Measurements from ENCODE around the gene MUC4. TPM values are rescaled to one million over a fixed set of nuclear protein-coding genes. Genes with fewer than 3 reads are reported as not detected.

MUC4 gene
- total RNA-seq, 1 experiment from 2014 or later = 3.6 TPM

- peaks cover 13% of the 10 kb centered on the region for H3K36me3 Mint-ChIP-seq (ENCODE audit: insufficient read depth, unreplicated experiment)
- CTCF ChIA-PET = no interaction called here
- no TSS peak for BruUV-seq (replicated peaks)
- H3K4me1 Mint-ChIP-seq (ENCODE audit: low read depth, unreplicated experiment) = no peaks in the 10 kb centered on the region
- no peaks in the 10 kb centered on the region for H3K9me3 Mint-ChIP-seq (ENCODE audit: low read depth, unreplicated experiment)
- H3K27ac Mint-ChIP-seq (ENCODE audit: unreplicated experiment) = no peak overlapping the region
- H3K4me3 Mint-ChIP-seq (ENCODE audit: low read depth, unreplicated experiment) = no peak overlapping the region
- intact Hi-C loops (cut with micrococcal nuclease; ENCODE audit: unreplicated experiment) = no loop called here
- TF ChIP-seq CTCF (IDR thresholded peaks at IDR 0.05; ENCODE audit: unreplicated experiment) = no peak
- H3K27me3 Mint-ChIP-seq (ENCODE audit: unreplicated experiment) = no peaks in the 10 kb centered on the region
- no peak for DNase-seq
Observed at GRCh38 chr3:195736866-195737490, 74.8 kb downstream of the MUC4 start.

GRCh38 chr3:195735036-195735695 is 76.6 kb downstream of the MUC4 start:
- Mint-ChIP-seq H3K36me3 (ENCODE audit: insufficient read depth, unreplicated experiment) (peaks cover 18% of the 10 kb centered on the region), H3K27ac (ENCODE audit: unreplicated experiment) (no peak overlapping the region), H3K27me3 (ENCODE audit: unreplicated experiment) (no peaks in the 10 kb centered on the region), H3K4me3 (ENCODE audit: low read depth, unreplicated experiment) (no peak overlapping the region), H3K9me3 (ENCODE audit: low read depth, unreplicated experiment) (no peaks in the 10 kb centered on the region), H3K4me1 (ENCODE audit: low read depth, unreplicated experiment) (no peaks in the 10 kb centered on the region)
- BruUV-seq (replicated peaks) = no TSS peak
- intact Hi-C loops (cut with micrococcal nuclease; ENCODE audit: unreplicated experiment) = no loop called here
- no peak for TF ChIP-seq CTCF (IDR thresholded peaks at IDR 0.05; ENCODE audit: unreplicated experiment)
- CTCF ChIA-PET = no interaction called here
- DNase-seq = no peak

- no TSS peak for BruUV-seq (replicated peaks)
- peaks cover 25% of the 10 kb centered on the region for H3K36me3 Mint-ChIP-seq (ENCODE audit: insufficient read depth, unreplicated experiment)
- H3K27ac Mint-ChIP-seq (ENCODE audit: unreplicated experiment) = no peak overlapping the region
- CTCF ChIA-PET = no interaction called here
- H3K4me3 Mint-ChIP-seq (ENCODE audit: low read depth, unreplicated experiment) = no peak overlapping the region
- no peaks in the 10 kb centered on the region for H3K4me1 Mint-ChIP-seq (ENCODE audit: low read depth, unreplicated experiment)
- H3K9me3 Mint-ChIP-seq (ENCODE audit: low read depth, unreplicated experiment) = no peaks in the 10 kb centered on the region
- TF ChIP-seq CTCF (IDR thresholded peaks at IDR 0.05; ENCODE audit: unreplicated experiment) = no peak
- no peaks in the 10 kb centered on the region for H3K27me3 Mint-ChIP-seq (ENCODE audit: unreplicated experiment)
- no peak for DNase-seq
- intact Hi-C loops (cut with micrococcal nuclease; ENCODE audit: unreplicated experiment) = no loop called here
Observed at GRCh38 chr3:195732940-195733339, 78.8 kb downstream of the MUC4 start.

DNA sequence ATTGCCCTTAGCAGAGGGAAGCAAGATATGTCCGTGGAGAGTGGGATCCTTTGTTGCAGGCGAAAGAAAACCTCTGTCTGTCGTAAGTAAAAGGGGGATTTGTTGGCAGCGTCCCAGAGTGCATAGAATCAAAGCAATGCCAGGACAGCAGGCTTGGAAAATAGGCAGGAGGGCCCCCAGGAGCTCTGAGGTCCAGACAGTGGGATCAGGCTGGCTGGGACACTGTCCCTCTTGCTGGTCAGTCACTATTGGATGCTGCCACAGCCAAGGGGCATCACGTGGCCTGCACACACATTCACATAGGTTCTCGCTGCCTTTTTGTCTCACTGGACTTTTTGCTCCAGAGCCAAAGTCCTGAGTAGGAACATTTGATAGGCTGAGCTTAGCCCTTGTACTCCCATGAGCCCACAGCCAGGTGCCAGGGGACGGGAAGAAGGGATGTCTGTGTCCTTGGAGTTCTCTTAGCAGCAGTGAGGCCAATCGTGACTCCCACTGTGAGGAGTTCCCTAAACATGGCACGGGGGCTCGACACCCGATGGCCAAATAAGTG is 80.3 kb downstream of the MUC4 start:
- CTCF ChIA-PET = no interaction called here
- TF ChIP-seq CTCF (IDR thresholded peaks at IDR 0.05; ENCODE audit: unreplicated experiment) = no peak
- no peaks in the 10 kb centered on the region for H3K4me1 Mint-ChIP-seq (ENCODE audit: low read depth, unreplicated experiment)
- no peak for DNase-seq
- no peaks in the 10 kb centered on the region for H3K27me3 Mint-ChIP-seq (ENCODE audit: unreplicated experiment)
- intact Hi-C loops (cut with micrococcal nuclease; ENCODE audit: unreplicated experiment) = no loop called here
- peaks cover 34% of the 10 kb centered on the region for H3K36me3 Mint-ChIP-seq (ENCODE audit: insufficient read depth, unreplicated experiment)
- BruUV-seq (replicated peaks) = no TSS peak
- H3K9me3 Mint-ChIP-seq (ENCODE audit: low read depth, unreplicated experiment) = no peaks in the 10 kb centered on the region
- H3K4me3 Mint-ChIP-seq (ENCODE audit: low read depth, unreplicated experiment) = no peak overlapping the region
- no peak overlapping the region for H3K27ac Mint-ChIP-seq (ENCODE audit: unreplicated experiment)

Measured in Calu3 (cell line).